DND-41 (cell line): Measurements from ENCODE around the gene KCMF1.

ENCODE experiments used
- ATAC-seq: fragments of 200-7000 bp; cut with Tn5 transposase; 3 replicates; pipeline ENCODE4 v1.9.1; 2021; ENCODE audit warnings: low read depth; ENCODE audit not compliant: insufficient read depth
- DNase-seq: peaks from one replicate; pipeline ENCODE4 v3.0.0-alpha.2; 2020
- H2AFZ ChIP-seq: 2 replicates; pipeline ENCODE4 v1.6.0; 2012; ENCODE audit warnings: low read depth, low read length
- H3K27ac ChIP-seq: 2 replicates; pipeline ENCODE4 v1.5.1; 2012; ENCODE audit warnings: low read length, inconsistent platforms
- H3K27me3 ChIP-seq: fragments of 200-600 bp; sonication (generic); 2 replicates; pipeline ENCODE4 v1.6.0; 2012; ENCODE audit warnings: low read length, mild to moderate bottlenecking, inconsistent platforms; ENCODE audit not compliant: insufficient read depth, poor library complexity
- H3K36me3 ChIP-seq: 2 replicates; pipeline ENCODE4 v1.5.1; 2012; ENCODE audit warnings: low read length, inconsistent platforms; ENCODE audit not compliant: insufficient read depth
- H3K4me1 ChIP-seq: 2 replicates; pipeline ENCODE4 v1.5.1; 2012; ENCODE audit warnings: mild to moderate bottlenecking, low read length; ENCODE audit not compliant: insufficient read depth
- H3K4me2 ChIP-seq: 2 replicates; pipeline ENCODE4 v1.6.0; 2012; ENCODE audit warnings: mild to moderate bottlenecking, moderate library complexity, low read length, inconsistent platforms; ENCODE audit not compliant: insufficient read depth
- H3K4me3 ChIP-seq, 2 experiments: fragments of 200-600 bp in 1 of 2; shearing (Covaris generic) in 1 of 2; 2 replicates each; pipeline ENCODE4 v1.5.1; 2012 to 2016; ENCODE audit warnings: inconsistent platforms in 2 of 2, low read length in 2 of 2, mild to moderate bottlenecking in 2 of 2, low read depth in 1 of 2, moderate library complexity in 1 of 2
- H3K79me2 ChIP-seq: 2 replicates; pipeline ENCODE4 v1.6.0; 2012; ENCODE audit warnings: low read length, inconsistent platforms; ENCODE audit not compliant: insufficient read depth
- H3K9ac ChIP-seq: 2 replicates; pipeline ENCODE4 v1.6.0; 2012; ENCODE audit warnings: low read depth, mild to moderate bottlenecking, inconsistent platforms, low read length, moderate library complexity
- H3K9me3 ChIP-seq: 2 replicates; pipeline ENCODE4 v1.5.1; 2012; ENCODE audit warnings: low read length, moderate library complexity, mild to moderate bottlenecking, inconsistent platforms; ENCODE audit not compliant: insufficient read depth, severe bottlenecking
- H4K20me1 ChIP-seq: 2 replicates; pipeline ENCODE4 v1.6.0; 2012; ENCODE audit warnings: low read length; ENCODE audit not compliant: insufficient read depth
- CTCF ChIP-seq: IDR thresholded peaks from 2 replicates; pipeline ENCODE4 v1.5.1; 2012; ENCODE audit warnings: borderline replicate concordance, low read length, moderate library complexity, mild to moderate bottlenecking; ENCODE audit not compliant: poor library complexity, severe bottlenecking; ENCODE audit errors: extremely low read depth
- EZH2 ChIP-seq: IDR thresholded peaks from 3 replicates; pipeline ENCODE4 v1.6.1; 2012; ENCODE audit warnings: borderline replicate concordance, low read depth, mild to moderate bottlenecking, moderate library complexity, low read length, inconsistent platforms; ENCODE audit not compliant: severe bottlenecking

KCMF1 gene

GRCh38 chr2:85085563-85085962 is 114.6 kb downstream of the KCMF1 start:
- Histone ChIP-seq H3K9me3 (peaks cover 8% of the 10 kb centered on the region), H3K4me1 (no peaks in the 10 kb centered on the region), H3K4me2 (no peak overlapping the region), H4K20me1 (no peaks in the 10 kb centered on the region), H3K27ac (no peak overlapping the region), H3K9ac (no peak overlapping the region), H3K27me3 (peaks cover 8% of the 10 kb centered on the region), H3K79me2 (no peaks in the 10 kb centered on the region), H3K4me3 (no peak overlapping the region), H3K36me3 (no peaks in the 10 kb centered on the region), H2AFZ (no peak overlapping the region)
- ATAC-seq (no peak), DNase-seq (no peak)
- TF ChIP-seq CTCF (no peak), EZH2 (no peak)

DNA sequence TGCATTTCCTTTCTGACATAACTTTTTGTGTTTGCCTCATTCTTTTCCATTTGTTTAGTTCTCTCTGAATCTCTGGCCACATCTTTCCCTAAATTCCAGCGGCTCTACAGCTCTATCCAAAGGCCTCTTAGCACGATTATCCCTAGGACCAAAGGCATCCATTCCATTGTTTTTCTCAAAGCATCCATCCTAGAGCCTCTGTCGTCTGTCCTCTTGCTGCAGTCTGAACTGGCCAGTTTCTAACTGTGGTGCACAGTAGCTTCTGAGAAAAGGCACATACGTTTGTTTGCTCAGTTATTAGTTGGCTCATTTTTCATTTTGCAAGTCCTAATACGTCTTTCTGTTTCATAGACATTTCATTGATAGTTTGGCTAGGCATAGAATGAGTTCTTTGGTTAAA is 116.6 kb downstream of the KCMF1 start:
- Histone ChIP-seq H3K36me3 (no peaks in the 10 kb centered on the region), H3K27me3 (peaks cover 5% of the 10 kb centered on the region), H3K4me3 (no peak overlapping the region), H3K9me3 (no peaks in the 10 kb centered on the region), H3K4me2 (no peak overlapping the region), H3K27ac (no peak overlapping the region), H4K20me1 (no peaks in the 10 kb centered on the region), H3K4me1 (no peaks in the 10 kb centered on the region), H2AFZ (no peak overlapping the region), H3K79me2 (no peaks in the 10 kb centered on the region), H3K9ac (no peak overlapping the region)
- no peak for ATAC-seq
- no peak for TF ChIP-seq CTCF
- DNase-seq: no peak

- Histone ChIP-seq H3K4me1 (no peaks in the 10 kb centered on the region), H3K4me3 (no peak overlapping the region), H2AFZ (no peak overlapping the region), H3K9me3 (no peaks in the 10 kb centered on the region), H3K79me2 (no peaks in the 10 kb centered on the region), H3K27me3 (no peaks in the 10 kb centered on the region), H3K9ac (no peak overlapping the region), H3K36me3 (no peaks in the 10 kb centered on the region), H4K20me1 (no peaks in the 10 kb centered on the region), H3K27ac (no peak overlapping the region), H3K4me2 (no peak overlapping the region)
- no peak for ATAC-seq
- DNase-seq: no peak
- no peak for TF ChIP-seq EZH2
- no peak for TF ChIP-seq CTCF
Observed at GRCh38 chr2:85088921-85089320, 118.0 kb downstream of the KCMF1 start.

DNA sequence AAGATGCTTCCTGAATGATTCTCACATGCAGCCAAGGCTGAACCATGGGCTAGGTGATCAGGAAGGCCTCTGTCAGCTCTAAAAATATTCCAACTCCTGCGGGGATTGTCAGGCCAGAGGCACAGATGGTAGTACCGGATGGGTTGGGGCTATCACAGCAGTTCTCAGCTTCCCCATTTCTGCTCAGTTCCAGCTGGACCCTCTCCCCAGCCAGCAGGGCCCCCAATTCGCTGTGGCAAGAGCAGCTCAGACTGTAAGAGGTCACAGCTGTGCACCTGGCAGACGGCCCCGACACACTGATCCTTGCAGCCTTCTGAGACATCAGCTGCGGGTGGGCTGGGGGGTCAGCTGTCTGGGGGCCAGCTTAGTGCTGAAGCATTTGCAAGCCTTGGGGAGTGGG is 118.6 kb downstream of the KCMF1 start:
- Histone ChIP-seq H3K79me2 (no peaks in the 10 kb centered on the region), H3K4me3 (no peak overlapping the region), H3K27ac (no peak overlapping the region), H3K27me3 (no peaks in the 10 kb centered on the region), H3K36me3 (no peaks in the 10 kb centered on the region), H4K20me1 (no peaks in the 10 kb centered on the region), H3K4me2 (no peak overlapping the region), H3K9me3 (no peaks in the 10 kb centered on the region), H3K4me1 (no peaks in the 10 kb centered on the region), H3K9ac (no peak overlapping the region), H2AFZ (no peak overlapping the region)
- TF ChIP-seq CTCF (no peak), EZH2 (no peak)
- ATAC-seq (no peak), DNase-seq (no peak)
